ENCODE results near the gene LARP6. TPM values are rescaled to one million over a fixed set of nuclear protein-coding genes. Genes with fewer than 3 reads are reported as not detected.
"Not testable (repeated sequence)": the region's sequence is repeated elsewhere in the genome, so short reads cannot be mapped to it uniquely, and the experiment has no call there.

The LARP6 gene
- total RNA-seq, 2 experiments from 2014 or later = not detected

- ChIA-PET CTCF (ENCODE audit: unreplicated experiment) (no interaction called here), POLR2A (no interaction called here)
- no peaks in the 10 kb centered on the region for H3K79me2 ChIP-seq (ENCODE audit: insufficient read depth, low read depth, low read length)
- BruUV-seq (replicated peaks) = no TSS peak
- DNase-seq (ENCODE audit: low spot score) = no peak
- H4K20me1 ChIP-seq (ENCODE audit: insufficient read depth, low read length) = no peaks in the 10 kb centered on the region
- H3K4me2 ChIP-seq (ENCODE audit: low read length) = no peak overlapping the region
- H3K9me3 ChIP-seq (ENCODE audit: low read length) = no peaks in the 10 kb centered on the region
- H3K36me3 ChIP-seq (ENCODE audit: insufficient read depth, low read length) = no peaks in the 10 kb centered on the region
- intact Hi-C loops (cut with micrococcal nuclease; ENCODE audit: unreplicated experiment) = no loop called here
- no peaks in the 10 kb centered on the region for H3K9me2 ChIP-seq (ENCODE audit: insufficient read depth, low read length)
- H3K27ac ChIP-seq (ENCODE audit: low read depth, low read length, poor library complexity, severe bottlenecking) = no peak overlapping the region
- TF ChIP-seq EZH2phosphoT487 (IDR thresholded peaks at IDR 0.05; ENCODE audit: borderline replicate concordance, low read depth, low read length) (no peak), CTCF (conservative IDR thresholded peaks at IDR 0.05; ENCODE audit: low read length) (no peak)
- H3K4me1 ChIP-seq (ENCODE audit: insufficient read depth, low read length, poor library complexity, severe bottlenecking) = no peaks in the 10 kb centered on the region
- H3K4me3 ChIP-seq (ENCODE audit: low read depth, low read length, poor library complexity, severe bottlenecking) = no peak overlapping the region
- H2AFZ ChIP-seq (ENCODE audit: low read length) = no peak overlapping the region
Measured at GRCh38 chr15:70873232-70874054, 19.5 kb upstream of the LARP6 start.

GRCh38 chr15:70871490-70871889, 17.5 kb upstream of the LARP6 start:
- BruUV-seq (replicated peaks); POLR2A ChIA-PET; H3K9me2 ChIP-seq (ENCODE audit: insufficient read depth, low read length); intact Hi-C loops (cut with micrococcal nuclease; ENCODE audit: unreplicated experiment); H3K4me2 ChIP-seq (ENCODE audit: low read length); H3K36me3 ChIP-seq (ENCODE audit: insufficient read depth, low read length); H2AFZ ChIP-seq (ENCODE audit: low read length); H4K20me1 ChIP-seq (ENCODE audit: insufficient read depth, low read length); H3K9me3 ChIP-seq (ENCODE audit: low read length); CTCF ChIA-PET (ENCODE audit: unreplicated experiment); H3K4me3 ChIP-seq (ENCODE audit: low read depth, low read length, poor library complexity, severe bottlenecking); H3K27ac ChIP-seq (ENCODE audit: low read depth, low read length, poor library complexity, severe bottlenecking); DNase-seq (ENCODE audit: low spot score); H3K4me1 ChIP-seq (ENCODE audit: insufficient read depth, low read length, poor library complexity, severe bottlenecking); H3K79me2 ChIP-seq (ENCODE audit: insufficient read depth, low read depth, low read length): not testable (repeated sequence)

- no peak overlapping the region for H3K27ac ChIP-seq (ENCODE audit: low read depth, low read length, poor library complexity, severe bottlenecking)
- H3K4me1 ChIP-seq (ENCODE audit: insufficient read depth, low read length, poor library complexity, severe bottlenecking) = no peaks in the 10 kb centered on the region
- ChIA-PET POLR2A (no interaction called here), CTCF (ENCODE audit: unreplicated experiment) (no interaction called here)
- H4K20me1 ChIP-seq (ENCODE audit: insufficient read depth, low read length) = no peaks in the 10 kb centered on the region
- no peak overlapping the region for H3K4me2 ChIP-seq (ENCODE audit: low read length)
- no peak overlapping the region for H3K4me3 ChIP-seq (ENCODE audit: low read depth, low read length, poor library complexity, severe bottlenecking)
- H3K9me2 ChIP-seq (ENCODE audit: insufficient read depth, low read length) = no peaks in the 10 kb centered on the region
- no TSS peak for BruUV-seq (replicated peaks)
- intact Hi-C loops (cut with micrococcal nuclease; ENCODE audit: unreplicated experiment) = no loop called here
- DNase-seq (ENCODE audit: low spot score) = no peak
- TF ChIP-seq EZH2phosphoT487 (IDR thresholded peaks at IDR 0.05; ENCODE audit: borderline replicate concordance, low read depth, low read length) (no peak), CTCF (conservative IDR thresholded peaks at IDR 0.05; ENCODE audit: low read length) (no peak)
- H3K36me3 ChIP-seq (ENCODE audit: insufficient read depth, low read length) = no peaks in the 10 kb centered on the region
- H2AFZ ChIP-seq (ENCODE audit: low read length) = no peak overlapping the region
- H3K79me2 ChIP-seq (ENCODE audit: insufficient read depth, low read depth, low read length) = no peaks in the 10 kb centered on the region
- H3K9me3 ChIP-seq (ENCODE audit: low read length) = no peaks in the 10 kb centered on the region
Measured at GRCh38 chr15:70870051-70870450, 16.1 kb upstream of the LARP6 start.
